Right kidney (tissue), 1 donor: ENCODE measurements around the gene ZDHHC7.
A peak's percentile ranks its signal among the peaks of the same experiment; 100 is the strongest.

Source experiments
- DNase-seq: peaks from one replicate; pipeline ENCODE4 v3.0.0-alpha.2; 2016

The ZDHHC7 gene

DNA sequence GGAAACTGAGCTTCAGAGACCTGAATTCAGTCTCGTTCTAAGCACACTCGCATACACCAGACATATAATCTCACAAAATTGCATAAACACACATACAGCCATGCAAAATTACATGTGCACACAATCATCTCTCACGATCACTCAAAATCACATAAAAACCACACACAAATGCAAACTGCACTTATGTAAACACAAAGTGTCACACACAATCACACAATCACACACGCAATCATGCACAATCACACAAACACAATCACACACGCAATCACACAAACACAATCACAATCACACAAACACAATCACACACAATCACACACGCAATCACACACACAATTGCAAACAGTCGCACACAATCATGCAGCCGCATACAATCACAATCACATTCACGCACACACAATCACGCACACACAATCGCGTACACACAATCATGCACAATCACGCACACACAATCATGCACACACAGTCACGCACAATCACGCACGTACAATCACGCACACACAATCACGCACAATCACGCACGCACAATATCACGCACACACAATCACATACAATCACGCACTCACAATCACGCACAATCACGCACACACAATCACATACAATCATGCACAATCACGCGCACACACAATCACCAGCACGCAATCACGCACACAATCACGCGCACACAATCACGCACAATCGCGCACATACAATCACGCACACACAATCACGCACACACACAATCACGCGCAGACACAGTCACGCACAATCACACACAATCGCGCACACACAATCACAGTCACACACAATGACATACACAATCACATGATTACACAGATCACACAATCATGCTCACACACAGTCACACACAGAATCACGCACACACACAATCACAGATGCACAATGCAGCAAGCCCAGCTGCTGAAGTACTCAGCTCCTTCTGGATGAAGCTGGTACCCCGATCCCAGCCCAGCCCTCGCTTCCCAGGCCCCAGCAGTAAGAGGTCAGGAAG is 45.6 kb downstream of the ZDHHC7 start:
- DNase-seq: no peak

DNA sequence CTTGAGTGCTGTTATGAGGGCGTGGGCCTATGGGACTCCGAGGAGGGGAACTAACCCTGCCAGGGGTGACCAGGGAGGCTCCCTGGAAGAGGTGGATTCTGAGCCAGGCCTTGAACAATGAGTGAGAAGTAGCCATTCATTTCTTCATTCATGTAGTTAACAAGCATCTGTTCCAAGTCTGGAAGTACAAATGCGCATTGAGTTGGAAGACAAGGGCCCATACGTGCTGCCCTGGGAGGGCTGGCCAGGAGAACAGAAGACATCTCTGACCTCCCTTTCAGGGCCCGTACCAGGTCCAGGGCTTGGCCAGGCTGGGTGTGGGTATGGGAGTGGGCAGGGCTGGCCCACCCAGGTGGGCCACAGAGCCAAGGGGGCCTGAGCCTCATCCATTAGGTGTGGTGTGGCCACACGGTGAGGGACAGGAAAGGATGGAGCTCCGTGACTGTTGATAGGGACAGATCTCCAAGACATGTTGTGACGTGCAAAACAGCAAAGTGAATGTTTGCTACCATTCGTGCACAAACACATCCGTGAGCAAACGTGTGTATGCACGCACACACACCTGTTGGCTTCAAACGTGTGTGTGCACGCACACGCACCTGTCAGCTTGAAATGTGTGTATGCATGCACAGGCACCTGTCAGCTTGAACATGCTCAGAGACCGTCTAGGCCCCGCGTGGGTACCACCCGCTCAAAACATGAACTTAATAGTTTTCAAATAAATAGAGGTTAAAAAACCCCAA is 46.8 kb downstream of the ZDHHC7 start:
- DNase-seq: no peak

GRCh38 chr16:84963066-84963465 is 48.3 kb downstream of the ZDHHC7 start:
- DNase-seq: no peak

DNA sequence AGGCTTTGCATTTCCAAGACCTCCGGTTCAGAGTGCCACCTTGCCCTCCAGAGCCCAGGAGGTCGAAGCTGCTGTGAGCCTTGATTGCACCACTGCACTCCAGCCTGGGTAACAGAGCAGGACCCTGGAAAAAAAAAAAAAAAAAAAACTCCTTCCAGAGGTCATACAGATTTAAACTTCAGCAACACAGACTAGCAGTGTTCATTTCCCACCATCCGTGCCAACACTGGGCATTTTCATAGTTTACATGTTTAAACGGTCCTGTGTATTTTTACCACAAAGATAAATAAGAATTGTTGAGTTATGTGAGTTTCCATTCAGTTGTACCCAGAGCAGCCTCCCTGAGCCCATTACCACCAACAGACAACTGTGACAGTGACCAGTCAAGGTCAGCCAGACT is 50.4 kb downstream of the ZDHHC7 start:
- no peak for DNase-seq

- DNase-seq: no peak
These were observed 51.4 kb downstream of the ZDHHC7 start for GRCh38 chr16:84959784-84960417.

GRCh38 chr16:84959045-84959576 is 52.2 kb downstream of the ZDHHC7 start:
- no peak for DNase-seq

- DNase-seq: no peak
These were observed 53.5 kb downstream of the ZDHHC7 start for GRCh38 chr16:84957792-84958191.

DNA sequence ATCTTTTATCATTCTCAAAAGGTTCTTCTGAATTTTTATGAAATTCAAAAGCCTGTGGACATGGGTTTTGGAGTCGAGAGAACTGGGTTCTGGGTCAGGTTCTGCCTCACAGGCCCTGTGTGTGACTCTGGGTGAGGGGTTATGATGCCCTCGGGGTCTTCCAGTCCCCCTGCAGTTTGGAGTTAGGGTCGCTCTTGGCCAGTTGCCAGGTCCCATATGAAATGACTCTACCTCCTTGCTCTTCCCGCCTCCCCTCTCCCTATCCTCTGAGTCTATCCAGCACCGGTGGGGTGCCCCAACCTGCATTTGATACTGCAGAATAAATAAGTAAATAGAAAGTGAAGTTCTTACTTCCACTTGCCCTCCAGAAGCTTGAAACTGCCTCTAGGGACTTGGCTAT is 54.1 kb downstream of the ZDHHC7 start:
- no peak for DNase-seq

DNA sequence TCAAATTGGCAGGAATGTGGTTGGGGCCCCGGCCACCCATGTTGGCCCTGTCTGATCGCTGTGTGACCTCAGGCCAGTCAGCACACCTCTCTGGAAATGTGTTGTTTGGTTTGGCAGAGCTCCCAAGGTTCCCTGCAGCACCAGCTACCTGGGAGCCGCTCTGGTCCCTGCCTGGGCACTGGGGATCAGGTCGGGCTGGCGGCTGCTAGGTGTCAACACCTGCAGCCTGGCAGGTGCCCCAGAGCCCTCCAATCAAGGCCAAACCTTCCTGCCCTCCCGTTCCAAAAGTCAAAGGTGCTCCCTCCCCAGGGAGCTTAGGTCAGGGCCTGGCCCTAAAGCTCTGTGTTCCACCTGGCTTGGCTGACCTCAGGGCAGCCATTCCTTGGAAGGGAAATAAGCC is 55.9 kb downstream of the ZDHHC7 start:
- DNase-seq: no peak

GRCh38 chr16:84953190-84953746 is 58.1 kb downstream of the ZDHHC7 start:
- no peak for DNase-seq

DNA sequence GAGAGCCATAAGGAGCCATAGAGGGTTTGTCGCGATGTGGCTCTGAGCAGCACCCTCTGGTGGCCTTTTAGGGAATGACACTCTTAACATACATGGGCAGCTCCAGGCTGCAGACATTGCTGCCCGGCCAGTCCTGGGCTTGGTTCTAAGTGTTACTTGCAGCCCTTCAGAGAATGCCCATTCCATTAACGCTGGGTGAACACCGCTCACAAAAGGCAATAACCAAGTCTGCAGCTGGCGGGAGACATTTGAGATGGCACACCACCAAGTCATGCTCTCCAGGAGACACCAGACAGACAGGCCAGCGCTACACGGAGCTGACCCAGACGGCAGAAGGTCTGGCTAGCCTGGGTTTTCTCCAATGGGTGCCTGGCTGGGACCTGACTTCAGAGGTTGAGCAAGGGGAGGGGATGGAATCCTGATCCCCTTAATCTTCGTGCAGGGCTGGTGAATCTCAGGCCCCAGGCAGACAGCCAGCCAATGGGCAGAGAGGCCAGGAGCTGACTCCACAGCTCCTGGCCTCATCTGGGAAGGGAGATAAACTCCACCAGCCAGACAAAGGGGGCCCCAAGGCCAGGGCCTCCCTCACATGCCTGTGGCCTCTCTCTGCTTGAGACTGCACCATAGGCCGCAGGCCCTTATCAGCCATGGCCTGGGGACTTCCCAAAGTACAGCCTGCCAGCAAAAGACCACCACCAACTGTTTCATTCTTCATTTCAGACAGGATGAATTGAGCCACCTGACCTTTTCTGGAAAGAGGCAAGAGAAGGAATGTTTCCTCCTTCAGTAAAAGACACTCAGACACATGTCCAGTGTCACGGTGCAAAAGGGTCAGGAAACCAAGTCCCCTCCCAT is 58.8 kb downstream of the ZDHHC7 start:
- peak; percentile 62 for DNase-seq

DNA sequence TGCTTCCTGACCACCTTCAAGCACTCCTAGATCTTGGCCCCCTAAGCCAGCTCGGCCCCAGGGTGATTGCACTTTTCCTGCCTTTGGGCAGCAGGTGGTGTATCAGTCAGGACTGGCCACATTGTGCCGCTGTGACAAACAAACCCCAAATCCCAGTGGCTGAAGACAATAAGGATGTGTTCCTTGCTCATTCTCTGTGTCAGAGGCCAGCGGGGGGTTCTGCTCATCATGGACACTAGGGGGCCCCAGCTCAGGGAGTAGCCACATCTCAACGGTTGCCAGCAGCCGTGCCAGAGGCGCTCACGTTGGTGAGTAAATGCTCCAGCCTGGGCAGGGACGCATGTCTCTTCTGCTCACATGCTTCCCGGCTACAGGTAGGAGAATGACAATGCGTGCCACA is 60.4 kb downstream of the ZDHHC7 start:
- DNase-seq: no peak

- no peak for DNase-seq
These were observed 61.4 kb downstream of the ZDHHC7 start for GRCh38 chr16:84949772-84950436.

GRCh38 chr16:84948851-84949610 is 62.3 kb downstream of the ZDHHC7 start:
- no peak for DNase-seq

DNA sequence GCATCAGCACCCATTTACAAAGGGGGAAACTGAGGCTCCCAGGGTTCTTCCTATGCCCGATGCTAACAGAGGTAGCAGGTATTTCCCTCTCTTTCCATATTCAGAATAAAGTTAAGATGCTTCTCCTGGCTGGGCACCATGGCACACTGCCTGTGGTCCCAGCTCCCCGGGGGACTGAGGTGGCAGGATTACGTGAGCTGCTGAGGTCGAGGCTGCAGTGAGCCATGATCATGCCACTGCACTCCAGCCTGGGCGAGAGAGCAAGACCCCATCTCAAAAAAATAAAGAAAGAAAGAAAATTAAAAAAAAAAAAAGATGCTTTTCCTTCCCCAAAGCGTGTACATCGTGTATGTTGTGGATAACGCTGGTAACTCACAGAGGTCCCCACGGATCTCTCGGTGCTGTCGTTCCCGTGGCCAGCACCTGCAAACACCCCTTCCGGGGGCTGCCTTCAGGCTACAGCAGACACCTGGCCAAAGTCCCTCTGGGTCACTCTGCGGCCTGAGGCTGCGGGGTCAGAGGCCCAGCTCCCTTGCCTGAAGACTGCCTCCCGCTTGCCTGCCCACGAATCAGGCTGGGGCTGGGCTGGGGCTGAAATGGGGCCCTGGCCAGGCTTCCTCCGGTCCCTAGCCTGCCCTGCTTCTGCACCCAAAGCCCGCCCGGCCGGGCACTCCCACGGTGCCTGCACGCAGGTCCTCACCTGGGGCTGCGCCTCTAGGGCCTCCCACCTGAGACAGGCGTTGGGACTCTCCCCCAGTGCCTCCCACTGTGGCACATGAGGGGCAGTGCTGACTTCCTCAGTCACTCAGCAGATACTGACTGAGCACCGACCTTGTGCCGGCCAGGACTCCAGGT is 63.1 kb downstream of the ZDHHC7 start:
- DNase-seq: no peak

GRCh38 chr16:84947022-84947421 is 64.3 kb downstream of the ZDHHC7 start:
- DNase-seq: no peak

DNA sequence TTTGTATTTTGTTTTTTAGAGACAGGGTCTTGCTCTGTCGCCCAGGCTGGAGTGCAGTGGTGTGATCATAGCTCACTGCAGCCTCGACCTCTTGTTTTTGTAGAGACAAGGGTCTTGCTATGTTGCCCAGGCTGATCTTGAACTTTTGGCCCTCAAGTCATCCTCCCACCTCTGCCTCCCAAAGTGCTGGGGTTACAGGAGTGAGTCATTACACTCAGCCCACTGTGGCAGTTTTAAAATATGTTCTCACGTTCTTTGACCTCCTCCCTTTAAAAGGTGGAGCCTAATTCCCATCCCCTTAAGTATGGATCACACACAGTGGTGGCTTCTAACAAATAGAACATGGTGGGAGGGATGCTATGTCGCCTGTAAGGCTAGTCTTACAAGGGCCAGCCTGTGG is 67.7 kb downstream of the ZDHHC7 start:
- no peak for DNase-seq

DNA sequence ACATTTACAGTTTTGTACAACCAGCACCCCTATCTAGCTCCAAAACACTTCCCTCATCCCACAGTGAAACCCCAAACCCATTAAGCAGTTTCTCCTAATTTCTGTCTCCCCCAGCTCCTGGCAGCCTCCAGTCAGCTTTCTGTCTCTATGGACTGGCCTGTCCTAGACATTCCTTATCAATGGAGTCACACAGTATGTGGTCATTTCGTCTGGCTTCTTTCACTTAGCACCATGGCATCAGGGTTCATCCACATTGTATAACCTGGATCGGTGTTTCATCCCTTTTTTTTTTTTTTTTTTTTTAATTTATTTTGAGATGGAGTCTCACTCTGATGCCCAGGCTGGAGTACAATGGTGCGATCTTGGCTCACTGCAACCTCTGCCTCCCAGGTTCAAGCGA is 68.5 kb downstream of the ZDHHC7 start:
- no peak for DNase-seq

DNA sequence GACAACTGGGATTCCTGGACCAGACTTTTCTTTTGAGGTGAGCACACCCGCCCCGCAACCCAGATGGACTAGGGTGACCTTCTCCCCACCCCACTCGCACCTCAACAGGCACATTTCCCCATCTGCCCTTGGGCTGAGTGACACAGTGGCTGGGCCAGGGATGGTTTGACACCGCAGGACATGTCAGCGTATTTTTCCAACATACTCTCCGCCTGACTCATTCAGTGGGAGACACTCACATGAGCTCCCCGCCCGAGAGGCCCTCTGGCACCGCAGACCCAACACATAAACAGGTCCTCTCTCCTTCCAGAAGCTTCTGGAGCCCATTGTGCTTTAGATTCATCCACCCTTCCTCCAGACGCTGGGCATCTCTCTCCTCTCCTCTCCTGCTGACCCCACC is 69.4 kb downstream of the ZDHHC7 start:
- DNase-seq: no peak
